ENCODE measurements around the gene CXCL11. TPM values are rescaled to one million over a fixed set of nuclear protein-coding genes. Genes with fewer than 3 reads are reported as not detected.

CXCL11 gene
- total RNA-seq, 4 donors from 2014 or later, result 0.59 TPM; not detected in 3

DNA sequence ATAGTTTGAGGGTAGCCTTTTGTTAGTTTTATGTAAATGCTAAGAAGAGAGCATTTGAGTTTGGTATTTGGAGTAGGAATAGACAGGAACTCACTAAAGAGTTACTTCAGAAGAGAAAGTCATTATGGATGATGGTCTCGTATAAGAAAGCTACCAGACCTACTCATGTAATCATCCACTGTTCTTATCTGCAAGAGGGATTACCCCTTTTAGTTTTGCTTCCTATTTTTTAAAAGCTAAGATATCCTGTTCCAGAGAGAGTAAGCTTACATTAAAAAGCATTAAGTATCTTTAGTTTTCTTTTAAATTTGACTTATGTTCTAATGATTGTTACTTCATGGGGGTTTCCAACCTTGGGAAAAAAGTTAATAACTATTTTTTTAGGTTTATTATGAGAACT, 26.1 kb upstream of the CXCL11 start:
- Histone ChIP-seq H3K4me1 (no peaks in the 10 kb centered on the region), H3K4me3 (no peak overlapping the region), H3K27ac (no peak overlapping the region), H3K36me3 (no peaks in the 10 kb centered on the region), H3K27me3 (no peaks in the 10 kb centered on the region), H3K9me3 (no peaks in the 10 kb centered on the region)
- ATAC-seq, result no peak
- TF ChIP-seq, protein P1, sequence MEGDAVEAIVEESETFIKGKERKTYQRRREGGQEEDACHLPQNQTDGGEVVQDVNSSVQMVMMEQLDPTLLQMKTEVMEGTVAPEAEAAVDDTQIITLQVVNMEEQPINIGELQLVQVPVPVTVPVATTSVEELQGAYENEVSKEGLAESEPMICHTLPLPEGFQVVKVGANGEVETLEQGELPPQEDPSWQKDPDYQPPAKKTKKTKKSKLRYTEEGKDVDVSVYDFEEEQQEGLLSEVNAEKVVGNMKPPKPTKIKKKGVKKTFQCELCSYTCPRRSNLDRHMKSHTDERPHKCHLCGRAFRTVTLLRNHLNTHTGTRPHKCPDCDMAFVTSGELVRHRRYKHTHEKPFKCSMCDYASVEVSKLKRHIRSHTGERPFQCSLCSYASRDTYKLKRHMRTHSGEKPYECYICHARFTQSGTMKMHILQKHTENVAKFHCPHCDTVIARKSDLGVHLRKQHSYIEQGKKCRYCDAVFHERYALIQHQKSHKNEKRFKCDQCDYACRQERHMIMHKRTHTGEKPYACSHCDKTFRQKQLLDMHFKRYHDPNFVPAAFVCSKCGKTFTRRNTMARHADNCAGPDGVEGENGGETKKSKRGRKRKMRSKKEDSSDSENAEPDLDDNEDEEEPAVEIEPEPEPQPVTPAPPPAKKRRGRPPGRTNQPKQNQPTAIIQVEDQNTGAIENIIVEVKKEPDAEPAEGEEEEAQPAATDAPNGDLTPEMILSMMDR (IDR thresholded peaks at IDR 0.05), result no peak
- TF ChIP-seq POLR2A (IDR thresholded peaks at IDR 0.05) (no peak), EP300 (IDR thresholded peaks at IDR 0.05) (no peak), POLR2AphosphoS5 (IDR thresholded peaks at IDR 0.05) (no peak)
- 36% methylated on average over 1 of the region's 1 CpG for WGBS, 2 donors (ENCODE audit: low coverage in 1 of 2)

DNA sequence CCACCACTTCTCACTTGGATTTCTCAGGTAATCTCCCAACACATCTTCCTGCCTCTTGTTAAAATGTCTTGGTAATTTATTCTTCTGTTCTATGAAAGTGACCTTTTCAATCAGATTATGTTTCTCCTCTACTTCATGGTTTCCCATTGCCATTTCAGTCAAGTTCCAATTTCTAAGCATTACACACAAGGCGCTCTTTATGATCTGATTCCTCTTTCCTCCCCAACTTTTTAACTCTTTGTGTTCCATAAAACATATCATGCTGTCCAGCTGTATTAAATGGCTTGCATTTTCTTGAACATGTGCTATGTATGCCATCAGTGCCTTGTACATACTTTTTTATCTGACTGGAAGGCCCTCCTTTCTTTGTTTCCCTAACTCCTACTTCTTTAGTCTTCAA, 25.6 kb upstream of the CXCL11 start:
- H3K27me3 ChIP-seq, result peaks cover 2% of the 10 kb centered on the region
- WGBS, 2 donors (ENCODE audit: low coverage in 1 of 2), result 12 to 64% methylated on average over 1 of the region's 1 CpG
- no peaks in the 10 kb centered on the region for H3K36me3 ChIP-seq
- no peaks in the 10 kb centered on the region for H3K9me3 ChIP-seq
- no peaks in the 10 kb centered on the region for H3K4me1 ChIP-seq
- ATAC-seq, result no peak
- H3K4me3 ChIP-seq, result no peak overlapping the region
- TF ChIP-seq, protein P1 (IDR thresholded peaks at IDR 0.05), result no peak
- TF ChIP-seq POLR2AphosphoS5 (IDR thresholded peaks at IDR 0.05) (no peak), POLR2A (IDR thresholded peaks at IDR 0.05) (no peak), EP300 (IDR thresholded peaks at IDR 0.05) (no peak)
- no peak overlapping the region for H3K27ac ChIP-seq

DNA sequence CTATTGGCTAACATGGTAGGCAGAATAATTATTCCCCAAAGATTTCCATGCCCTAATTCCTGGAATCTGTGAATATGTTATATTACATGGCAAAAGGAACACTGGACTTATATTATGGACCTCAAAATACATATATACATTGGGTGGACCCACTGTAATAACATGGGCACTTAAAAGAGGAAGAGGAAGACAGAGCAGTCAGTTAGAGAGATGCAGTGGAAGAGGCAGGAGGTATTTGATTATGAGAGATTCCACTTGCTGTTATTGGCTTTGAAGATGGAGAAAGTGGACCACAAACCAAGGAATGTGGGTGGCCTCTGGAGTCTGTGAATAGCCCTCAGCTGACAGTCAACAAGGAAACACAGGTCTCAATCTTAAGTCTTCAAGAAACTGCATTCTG, 24.6 kb upstream of the CXCL11 start:
- Histone ChIP-seq H3K27ac (no peak overlapping the region), H3K27me3 (peaks cover 11% of the 10 kb centered on the region), H3K4me3 (no peak overlapping the region), H3K9me3 (no peaks in the 10 kb centered on the region), H3K4me1 (no peaks in the 10 kb centered on the region), H3K36me3 (no peaks in the 10 kb centered on the region)
- no peak for ATAC-seq
- TF ChIP-seq, protein P1 (IDR thresholded peaks at IDR 0.05), result no peak
- TF ChIP-seq POLR2AphosphoS5 (IDR thresholded peaks at IDR 0.05) (no peak), EP300 (IDR thresholded peaks at IDR 0.05) (no peak), POLR2A (IDR thresholded peaks at IDR 0.05) (no peak)

- no peak overlapping the region for H3K27ac ChIP-seq
- H3K27me3 ChIP-seq, result peaks cover 15% of the 10 kb centered on the region
- 73 to 80% methylated on average over 1 of the region's 1 CpG for WGBS, 2 donors (ENCODE audit: low coverage in 1 of 2)
- H3K36me3 ChIP-seq, result no peaks in the 10 kb centered on the region
- TF ChIP-seq POLR2AphosphoS5 (IDR thresholded peaks at IDR 0.05) (no peak), EP300 (IDR thresholded peaks at IDR 0.05) (no peak)
- TF ChIP-seq, protein P1 (IDR thresholded peaks at IDR 0.05), result no peak
- no peaks in the 10 kb centered on the region for H3K4me1 ChIP-seq
- H3K4me3 ChIP-seq, result no peak overlapping the region
- no peak for ATAC-seq
- no peaks in the 10 kb centered on the region for H3K9me3 ChIP-seq
Measured at GRCh38 chr4:76059750-76060149, 23.9 kb upstream of the CXCL11 start.

DNA sequence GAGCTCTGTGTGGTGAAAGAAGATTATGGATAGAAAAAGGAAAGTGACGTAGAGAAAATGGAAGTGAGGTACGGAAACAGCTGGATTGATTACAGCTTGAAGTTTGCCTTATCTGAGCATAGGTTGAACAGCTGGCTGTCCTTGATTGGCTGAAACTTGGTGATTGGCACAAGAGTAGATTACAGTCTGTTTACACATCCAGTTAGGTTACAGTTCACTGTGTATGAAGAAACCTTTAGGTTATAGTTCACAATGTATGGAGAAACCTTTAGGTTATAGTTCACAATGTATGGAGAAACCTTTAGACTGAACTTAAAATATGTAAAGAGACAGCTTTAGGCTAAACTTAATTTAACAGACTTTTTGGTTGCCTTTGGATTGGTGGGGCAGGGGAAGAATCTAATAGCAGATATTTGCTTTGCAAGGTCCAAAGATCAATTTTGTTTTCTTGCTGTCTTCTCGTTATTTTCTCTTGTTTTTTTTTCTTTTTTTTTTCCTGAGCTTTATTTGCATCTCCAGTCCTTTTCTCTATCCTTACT, 23.1 kb upstream of the CXCL11 start:
- Histone ChIP-seq H3K27ac (no peak overlapping the region), H3K36me3 (no peaks in the 10 kb centered on the region), H3K4me3 (no peak overlapping the region), H3K27me3 (peaks cover 22% of the 10 kb centered on the region), H3K9me3 (no peaks in the 10 kb centered on the region), H3K4me1 (no peaks in the 10 kb centered on the region)
- TF ChIP-seq, protein P1 (IDR thresholded peaks at IDR 0.05), result no peak
- TF ChIP-seq POLR2A (IDR thresholded peaks at IDR 0.05) (no peak), EP300 (IDR thresholded peaks at IDR 0.05) (no peak), POLR2AphosphoS5 (IDR thresholded peaks at IDR 0.05) (no peak)
- no peak for ATAC-seq
- WGBS, 2 donors (ENCODE audit: low coverage in 1 of 2), result 34 to 43% methylated on average over 3 of the region's 3 CpGs

Data from gastroesophageal sphincter (tissue), 4 donors.